GM12878 (cell line): ENCODE results near the gene JUN. TPM values are rescaled to one million over a fixed set of nuclear protein-coding genes. Genes with fewer than 3 reads are reported as not detected.

Experiments used
- CEBPB ChIP-seq, 2 experiments: fragments of 150-350 bp in 1 of 2; IDR thresholded peaks; 2 replicates each; pipeline ENCODE4 v1.6.1; 2012 to 2014; ENCODE audit warnings: low read depth in 2 of 2, low read length in 2 of 2, borderline replicate concordance in 1 of 2, inconsistent platforms in 1 of 2
- HDAC6 ChIP-seq: fragments of 200-600 bp; sonication (generic); IDR thresholded peaks from one replicate; pipeline ENCODE4 v1.8.0; 2017; ENCODE audit warnings: antibody characterized with exemption; ENCODE audit not compliant: unreplicated experiment
- MEF2B ChIP-seq: fragments of 450-650 bp; IDR thresholded peaks from 2 replicates; pipeline ENCODE4 v1.6.1; 2018; ENCODE audit warnings: mild to moderate bottlenecking, moderate library complexity; ENCODE audit not compliant: partially characterized antibody, poor library complexity, severe bottlenecking
- POLR2AphosphoS5 ChIP-seq: IDR thresholded peaks from 2 replicates; pipeline ENCODE4 v1.6.1; 2011; ENCODE audit warnings: mild to moderate bottlenecking, low read length, inconsistent platforms
- SIN3A ChIP-seq: IDR thresholded peaks from 2 replicates; pipeline ENCODE4 v1.6.1; 2012; ENCODE audit warnings: low read depth, low read length, improper control_type of control experiment
- SMC3 ChIP-seq: IDR thresholded peaks from 2 replicates; pipeline ENCODE4 v1.6.1; 2011; ENCODE audit warnings: low read length, improper control_type of control experiment, borderline replicate concordance
- TAF1 ChIP-seq: IDR thresholded peaks from 2 replicates; pipeline ENCODE4 v1.6.1; 2011; ENCODE audit warnings: mild to moderate bottlenecking, low read depth, low read length, borderline replicate concordance
- TCF3 ChIP-seq: IDR thresholded peaks from 2 replicates; pipeline ENCODE4 v1.6.1; 2012; ENCODE audit warnings: low read depth, mild to moderate bottlenecking, low read length, borderline replicate concordance; ENCODE audit not compliant: insufficient read depth
- WRNIP1 ChIP-seq: IDR thresholded peaks from 2 replicates; pipeline ENCODE4 v1.6.1; 2011; ENCODE audit warnings: low read depth, low read length, improper control_type of control experiment, borderline replicate concordance
- ZNF217 ChIP-seq: fragments of 450-650 bp; IDR thresholded peaks from 2 replicates; pipeline ENCODE4 v1.6.1; 2017; ENCODE audit warnings: antibody characterized with exemption, mild to moderate bottlenecking
- polyA plus RNA-seq, 11 experiments: library from polyadenylated mRNA; depleted of rRNA in 4 of 11; unstranded in 6 of 11; stranded (reverse) in 5 of 11; fragments of >200 nt; fragmentation: Nextera tagmentation in 4 of 11; fragmentation: Illumina TruSeq in 1 of 11; extraction: Ambion mirVana in 4 of 11; extraction: Trizol in 1 of 11; gene quantifications; 1 replicate in 1 of 11; 2 replicates in 10 of 11; pipeline versions ENCODE4 v1.2.1 to v1.2.3, GENCODE V29; 2011 to 2016; ENCODE audit warnings: inconsistent platforms in 2 of 11, missing spikeins in 2 of 11, low read depth in 1 of 11
- total RNA-seq, 4 experiments: library from RNA; depleted of rRNA in 3 of 4; stranded (reverse); fragments of >200 nt in 3 of 4; fragmentation: Illumina TruSeq in 1 of 4; extraction: Trizol in 1 of 4; gene quantifications; 2 replicates each; pipeline versions ENCODE4 v1.2.1 to v1.2.3, GENCODE V29; 2013 to 2021

The JUN gene
- total and polyA plus RNA-seq, 10 of the 15 experiments (the other 5 are each of a cell fraction or from before 2014, with no cell fraction given): 0.18 to 8.4 (median 2.8) TPM

- TF ChIP-seq HDAC6 (peak; percentile 36), MEF2B (no peak), WRNIP1 (no peak), TAF1 (no peak), CEBPB (IDR thresholded peaks at IDR 0.05; ENCODE audit: borderline replicate concordance in 1 of 2, low read depth in 2 of 2, low read length in 2 of 2) (no peak), SMC3 (peak; percentile 43; the same call in 1 of the 2 replicates), SIN3A (no peak), POLR2AphosphoS5 (peak; percentile 68; the same call in 1 of the 2 replicates), ZNF217 (0 out of 2 replicates have a peak, but pooled peaks have one; percentile 17), TCF3 (0 out of 2 replicates have a peak, but pooled peaks have one; percentile 63)
- TF ChIP-seq, all 136 proteins: peak for 28
Observed at GRCh38 chr1:58782178-58783089, 1.4 kb downstream of the JUN start (continued).
